Measurements from ENCODE around the gene PPP1R7.

Gene PPP1R7

DNA sequence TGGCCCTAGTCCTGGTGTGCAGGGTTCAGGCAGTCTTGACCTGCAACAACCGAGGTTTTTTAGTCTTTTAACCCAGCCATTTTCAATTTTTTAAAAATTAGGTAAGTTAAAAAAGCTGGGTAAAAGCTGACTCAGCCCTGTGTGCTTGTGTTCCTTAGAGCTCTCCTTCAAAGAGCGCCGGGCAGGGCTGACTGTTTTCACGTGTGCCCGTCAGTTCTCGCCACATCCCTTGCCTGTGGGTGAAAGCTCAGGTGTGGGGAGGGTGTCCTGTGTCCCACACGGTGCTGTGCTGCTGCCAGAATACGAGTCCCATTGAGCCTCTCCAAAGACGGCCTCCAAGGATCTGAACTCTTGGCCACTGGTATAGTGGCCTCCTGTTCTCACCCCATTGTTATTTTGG is 33.0 kb downstream of the PPP1R7 start:
- in situ Hi-C loops (cut with HindIII; ENCODE audit: low sequenced_read_pairs) = no loop called here
- no peak for DNase-seq (ENCODE audit: low read depth, low spot score)
- no peak for TF ChIP-seq CTCF (IDR thresholded peaks at IDR 0.05; ENCODE audit: low read depth, low read length)
- H3K4me3 ChIP-seq (ENCODE audit: low read depth, low read length) = no peak overlapping the region

- TF ChIP-seq CTCF (IDR thresholded peaks at IDR 0.05; ENCODE audit: low read depth, low read length) = no peak
- DNase-seq (ENCODE audit: low read depth, low spot score) = no peak
- in situ Hi-C loops (cut with HindIII; ENCODE audit: low sequenced_read_pairs) = no loop called here
- no peak overlapping the region for H3K4me3 ChIP-seq (ENCODE audit: low read depth, low read length)
These were observed 34.6 kb downstream of the PPP1R7 start for GRCh38 chr2:241184901-241185300.

- no peak for DNase-seq (ENCODE audit: low read depth, low spot score)
- in situ Hi-C loops (cut with HindIII; ENCODE audit: low sequenced_read_pairs) = no loop called here
- H3K4me3 ChIP-seq (ENCODE audit: low read depth, low read length) = no peak overlapping the region
- no peak for TF ChIP-seq CTCF (IDR thresholded peaks at IDR 0.05; ENCODE audit: low read depth, low read length)
These were observed 35.7 kb downstream of the PPP1R7 start for GRCh38 chr2:241185961-241186360.

GRCh38 chr2:241187101-241187917 is 37.0 kb downstream of the PPP1R7 start:
- DNase-seq (ENCODE audit: low read depth, low spot score) = no peak
- TF ChIP-seq CTCF (IDR thresholded peaks at IDR 0.05; ENCODE audit: low read depth, low read length) = no peak
- no peak overlapping the region for H3K4me3 ChIP-seq (ENCODE audit: low read depth, low read length)
- in situ Hi-C loops (cut with HindIII; ENCODE audit: low sequenced_read_pairs) = no loop called here

DNA sequence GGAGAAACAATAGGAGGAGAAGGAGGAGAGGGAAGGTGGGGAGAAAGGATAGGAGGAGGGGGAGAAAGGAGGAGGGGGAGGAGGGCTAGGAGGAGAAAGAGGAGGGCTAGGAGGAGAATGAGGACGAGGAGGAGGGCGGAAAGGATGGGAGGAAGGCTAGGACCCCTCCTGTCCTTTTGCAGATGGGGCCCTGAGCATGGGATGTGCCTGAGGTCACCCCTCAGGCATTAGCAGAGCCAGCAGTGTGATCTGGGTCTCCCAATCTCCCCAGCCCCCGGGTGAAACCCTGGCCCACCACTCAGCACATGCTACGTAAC is 37.6 kb downstream of the PPP1R7 start:
- DNase-seq (ENCODE audit: low read depth, low spot score) = no peak
- no peak for TF ChIP-seq CTCF (IDR thresholded peaks at IDR 0.05; ENCODE audit: low read depth, low read length)
- no peak overlapping the region for H3K4me3 ChIP-seq (ENCODE audit: low read depth, low read length)
- in situ Hi-C loops (cut with HindIII; ENCODE audit: low sequenced_read_pairs) = no loop called here

- no peak within 1 kb of the TSS for H3K4me3 ChIP-seq (ENCODE audit: low read depth, low read length)
- no peak for TF ChIP-seq CTCF (IDR thresholded peaks at IDR 0.05; ENCODE audit: low read depth, low read length)
- in situ Hi-C loops (cut with HindIII; ENCODE audit: low sequenced_read_pairs) = no loop called here
- no peak for DNase-seq (ENCODE audit: low read depth, low spot score)
These were observed 38.3 kb downstream of the PPP1R7 start, which contains the start of gene ANO7 for GRCh38 chr2:241188361-241189092. Gene ANO7, plus strand, starts transcription at chr2:241188677. Its CDS starts 1,387 bp downstream, at chr2:241190064.
